ENCODE measurements around the gene ACOT13.
"Not testable (repeated sequence)": the region's sequence is repeated elsewhere in the genome, so short reads cannot be mapped to it uniquely, and the experiment has no call there.

DNA sequence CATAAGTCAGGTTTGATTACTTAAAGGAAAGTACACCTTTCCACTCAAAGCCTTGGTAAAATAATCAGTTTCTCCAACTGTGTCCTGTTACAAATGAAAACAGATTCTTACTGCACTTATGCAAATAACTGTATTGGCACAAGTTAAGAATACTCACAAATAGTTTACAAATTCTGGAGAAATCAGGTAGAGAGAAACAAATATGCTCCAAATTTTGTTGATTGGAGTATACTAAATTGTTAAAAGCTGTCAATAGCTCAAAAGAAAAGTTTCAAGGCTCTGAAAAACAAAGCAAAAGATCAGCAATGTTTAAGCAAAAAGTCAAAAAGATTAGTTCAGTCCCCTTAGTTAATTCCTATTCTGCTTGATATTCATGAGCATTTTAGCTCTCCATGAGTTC is 3.6 kb downstream of the ACOT13 start:
- TF ChIP-seq MAX (IDR thresholded peaks at IDR 0.05; ENCODE audit: low read depth, low read length); POLR2A (IDR thresholded peaks at IDR 0.05; ENCODE audit: extremely low read depth, insufficient read length): not testable (repeated sequence)
- TF ChIP-seq, protein P1, sequence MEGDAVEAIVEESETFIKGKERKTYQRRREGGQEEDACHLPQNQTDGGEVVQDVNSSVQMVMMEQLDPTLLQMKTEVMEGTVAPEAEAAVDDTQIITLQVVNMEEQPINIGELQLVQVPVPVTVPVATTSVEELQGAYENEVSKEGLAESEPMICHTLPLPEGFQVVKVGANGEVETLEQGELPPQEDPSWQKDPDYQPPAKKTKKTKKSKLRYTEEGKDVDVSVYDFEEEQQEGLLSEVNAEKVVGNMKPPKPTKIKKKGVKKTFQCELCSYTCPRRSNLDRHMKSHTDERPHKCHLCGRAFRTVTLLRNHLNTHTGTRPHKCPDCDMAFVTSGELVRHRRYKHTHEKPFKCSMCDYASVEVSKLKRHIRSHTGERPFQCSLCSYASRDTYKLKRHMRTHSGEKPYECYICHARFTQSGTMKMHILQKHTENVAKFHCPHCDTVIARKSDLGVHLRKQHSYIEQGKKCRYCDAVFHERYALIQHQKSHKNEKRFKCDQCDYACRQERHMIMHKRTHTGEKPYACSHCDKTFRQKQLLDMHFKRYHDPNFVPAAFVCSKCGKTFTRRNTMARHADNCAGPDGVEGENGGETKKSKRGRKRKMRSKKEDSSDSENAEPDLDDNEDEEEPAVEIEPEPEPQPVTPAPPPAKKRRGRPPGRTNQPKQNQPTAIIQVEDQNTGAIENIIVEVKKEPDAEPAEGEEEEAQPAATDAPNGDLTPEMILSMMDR (IDR thresholded peaks at IDR 0.05; ENCODE audit: low read depth, low read length), result not testable (repeated sequence)

All from NB4 (cell line).